GM10266 (cell line): Measurements from ENCODE around the gene SLC12A7.

Source experiments
- DNase-seq: peaks from one replicate; pipeline ENCODE4 v3.0.0; 2012; ENCODE audit errors: extremely low spot score
- TF ChIP-seq, protein P1 (sequence below): IDR thresholded peaks from 2 replicates; pipeline ENCODE4 v1.5.1; 2012; ENCODE audit warnings: mild to moderate bottlenecking, low read depth; ENCODE audit not compliant: control insufficient read depth, insufficient read depth; ENCODE audit errors: missing control alignments

SLC12A7 gene

DNA sequence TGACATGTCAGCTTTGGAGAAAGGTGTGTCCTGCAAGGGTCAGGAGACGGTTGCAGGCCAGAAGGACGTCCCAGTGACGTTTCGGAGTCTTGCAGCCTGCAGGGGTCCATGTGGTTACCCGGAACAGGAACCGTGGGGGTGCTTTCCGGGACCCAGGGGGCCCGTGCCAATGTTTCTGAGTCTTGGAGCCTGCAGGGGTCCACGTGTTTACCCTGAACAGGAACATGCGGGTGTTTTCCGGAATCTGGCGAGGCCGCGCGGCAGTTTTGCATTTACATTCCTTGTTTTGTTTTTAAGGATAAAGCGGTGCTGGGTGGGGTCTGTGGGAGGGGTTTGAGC, 72.7 kb downstream of the SLC12A7 start:
- DNase-seq = no peak
- TF ChIP-seq, protein P1, sequence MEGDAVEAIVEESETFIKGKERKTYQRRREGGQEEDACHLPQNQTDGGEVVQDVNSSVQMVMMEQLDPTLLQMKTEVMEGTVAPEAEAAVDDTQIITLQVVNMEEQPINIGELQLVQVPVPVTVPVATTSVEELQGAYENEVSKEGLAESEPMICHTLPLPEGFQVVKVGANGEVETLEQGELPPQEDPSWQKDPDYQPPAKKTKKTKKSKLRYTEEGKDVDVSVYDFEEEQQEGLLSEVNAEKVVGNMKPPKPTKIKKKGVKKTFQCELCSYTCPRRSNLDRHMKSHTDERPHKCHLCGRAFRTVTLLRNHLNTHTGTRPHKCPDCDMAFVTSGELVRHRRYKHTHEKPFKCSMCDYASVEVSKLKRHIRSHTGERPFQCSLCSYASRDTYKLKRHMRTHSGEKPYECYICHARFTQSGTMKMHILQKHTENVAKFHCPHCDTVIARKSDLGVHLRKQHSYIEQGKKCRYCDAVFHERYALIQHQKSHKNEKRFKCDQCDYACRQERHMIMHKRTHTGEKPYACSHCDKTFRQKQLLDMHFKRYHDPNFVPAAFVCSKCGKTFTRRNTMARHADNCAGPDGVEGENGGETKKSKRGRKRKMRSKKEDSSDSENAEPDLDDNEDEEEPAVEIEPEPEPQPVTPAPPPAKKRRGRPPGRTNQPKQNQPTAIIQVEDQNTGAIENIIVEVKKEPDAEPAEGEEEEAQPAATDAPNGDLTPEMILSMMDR = no peak

DNA sequence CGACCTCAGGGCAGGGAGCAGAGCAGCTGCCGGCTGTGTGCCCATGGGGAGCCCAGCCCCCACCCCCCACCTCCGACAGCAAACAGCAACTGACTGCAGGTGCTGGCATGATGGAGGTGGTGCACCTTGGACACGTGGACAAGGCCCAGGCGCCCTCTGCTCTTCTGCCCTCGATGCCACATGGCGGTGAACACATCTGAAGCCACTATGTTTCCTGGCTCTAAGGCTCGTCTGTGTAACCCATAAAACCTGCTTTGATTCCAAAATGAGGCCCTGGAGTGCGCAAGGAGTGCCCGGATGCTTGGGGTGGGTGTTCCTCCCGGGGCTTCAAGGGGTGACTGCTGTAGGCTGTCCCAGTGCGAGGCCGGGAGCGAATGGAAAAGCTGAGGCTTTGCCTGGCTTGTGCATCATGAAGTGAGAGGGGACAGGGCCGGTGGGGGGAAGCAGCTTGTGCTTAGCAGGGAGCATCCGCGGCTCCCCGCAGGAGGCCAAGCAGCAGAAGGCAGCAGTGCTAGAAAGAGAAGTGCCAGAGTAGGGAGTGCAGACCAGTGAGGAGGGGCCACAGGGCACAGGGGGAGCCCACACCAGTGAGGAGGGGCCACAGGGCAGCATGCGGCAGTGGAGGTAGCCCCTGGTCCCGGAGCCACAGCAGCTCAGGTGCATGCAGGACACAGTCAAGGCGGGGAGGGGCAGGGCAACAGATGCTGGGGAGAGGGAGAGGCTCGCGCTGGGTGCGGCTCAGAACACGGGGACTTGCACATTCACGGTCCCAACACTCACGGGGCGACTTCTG, 73.2 kb downstream of the SLC12A7 start:
- no peak for DNase-seq
- TF ChIP-seq, protein P1 = no peak

DNA sequence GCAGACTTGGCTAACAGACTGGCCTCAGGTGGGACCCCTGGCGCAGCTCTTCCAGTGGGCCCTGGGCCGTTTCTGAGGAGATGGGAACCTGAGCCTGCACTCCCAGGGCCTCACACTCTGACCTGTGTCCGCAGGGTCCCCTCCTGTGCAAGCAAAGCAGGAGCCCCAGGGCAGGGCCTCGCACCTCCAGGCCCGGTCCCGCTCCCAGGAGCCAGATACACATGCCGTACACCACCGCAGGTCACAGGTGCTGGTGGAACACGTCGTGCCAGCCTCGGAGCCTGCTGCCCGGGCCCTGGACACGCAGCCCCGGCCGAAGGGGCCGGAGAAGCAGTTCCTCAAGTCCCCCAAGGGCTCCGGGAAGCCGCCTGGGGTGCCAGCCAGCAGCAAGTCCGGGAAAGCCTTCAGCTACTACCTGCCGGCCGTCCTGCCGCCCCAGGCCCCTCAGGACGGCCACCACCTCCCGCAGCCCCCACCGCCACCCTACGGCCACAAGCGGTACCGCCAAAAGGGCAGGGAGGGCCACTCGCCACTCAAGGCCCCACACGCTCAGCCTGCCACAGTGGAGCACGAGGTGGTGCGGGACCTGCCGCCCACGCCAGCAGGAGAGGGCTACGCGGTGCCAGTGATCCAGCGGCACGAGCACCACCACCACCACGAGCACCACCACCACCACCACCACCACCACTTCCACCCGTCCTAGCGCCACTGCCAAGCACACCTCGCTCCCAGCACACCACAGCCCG, 74.0 kb downstream of the SLC12A7 start:
- no peak for DNase-seq
- TF ChIP-seq, protein P1 = no peak

DNA sequence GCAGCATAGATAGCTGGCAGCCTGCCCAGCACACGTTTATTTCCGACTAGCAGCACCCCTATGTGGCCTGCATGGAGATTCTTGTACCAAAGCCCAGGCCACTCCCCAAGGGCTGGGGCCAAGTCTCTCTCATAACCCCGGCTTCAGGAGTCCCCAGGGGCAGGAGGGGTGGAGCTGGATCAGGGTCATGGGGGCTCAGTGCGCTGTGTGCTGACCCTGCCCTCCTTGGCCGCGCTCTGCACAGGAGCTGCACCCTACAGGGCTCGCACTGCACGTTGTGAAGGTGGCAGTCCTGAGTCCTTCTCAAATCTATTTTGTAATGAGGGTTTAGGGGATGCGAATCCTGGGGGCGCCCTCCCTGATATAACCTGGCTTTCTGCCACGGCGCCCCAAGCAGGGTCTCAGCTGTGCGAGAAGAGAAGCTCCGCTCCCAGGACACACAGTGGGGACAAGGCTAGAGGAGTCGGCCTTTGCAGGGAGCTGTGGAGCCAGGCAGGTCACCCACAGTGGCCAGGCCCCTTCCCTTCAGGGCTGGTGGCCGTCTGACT, 74.7 kb downstream of the SLC12A7 start:
- TF ChIP-seq, protein P1 = no peak
- no peak for DNase-seq

DNA sequence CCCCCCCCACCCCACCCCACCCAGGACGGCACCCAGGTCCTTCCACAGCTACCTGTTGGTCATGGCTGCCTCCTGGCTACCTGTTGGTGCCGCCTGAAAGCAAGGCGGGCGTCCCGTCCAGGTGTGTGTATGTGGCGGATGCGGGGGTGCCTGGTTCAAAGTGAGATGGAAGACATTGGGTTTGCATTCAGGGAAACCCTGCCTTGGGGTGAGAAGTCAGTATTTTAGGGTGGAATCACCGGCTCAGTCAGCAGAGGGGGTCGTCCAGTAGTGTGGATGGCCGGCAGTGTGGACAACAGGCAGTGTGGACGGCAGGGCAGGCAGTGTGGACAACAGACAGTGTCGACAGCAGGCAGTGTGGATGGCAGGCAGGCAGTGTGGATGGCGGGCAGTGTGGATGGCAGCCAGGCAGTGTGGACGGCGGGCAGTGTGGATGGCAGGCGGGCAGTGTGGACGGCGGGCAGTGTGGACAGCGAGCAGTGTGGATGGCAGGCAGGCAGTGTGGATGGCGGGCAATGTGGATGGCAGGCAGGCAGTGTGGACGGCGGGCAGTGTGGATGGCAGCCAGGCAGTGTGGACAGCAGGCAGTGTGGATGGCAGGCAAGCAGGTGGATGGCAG, 75.2 kb downstream of the SLC12A7 start:
- DNase-seq = no peak
- TF ChIP-seq, protein P1 = no peak

DNA sequence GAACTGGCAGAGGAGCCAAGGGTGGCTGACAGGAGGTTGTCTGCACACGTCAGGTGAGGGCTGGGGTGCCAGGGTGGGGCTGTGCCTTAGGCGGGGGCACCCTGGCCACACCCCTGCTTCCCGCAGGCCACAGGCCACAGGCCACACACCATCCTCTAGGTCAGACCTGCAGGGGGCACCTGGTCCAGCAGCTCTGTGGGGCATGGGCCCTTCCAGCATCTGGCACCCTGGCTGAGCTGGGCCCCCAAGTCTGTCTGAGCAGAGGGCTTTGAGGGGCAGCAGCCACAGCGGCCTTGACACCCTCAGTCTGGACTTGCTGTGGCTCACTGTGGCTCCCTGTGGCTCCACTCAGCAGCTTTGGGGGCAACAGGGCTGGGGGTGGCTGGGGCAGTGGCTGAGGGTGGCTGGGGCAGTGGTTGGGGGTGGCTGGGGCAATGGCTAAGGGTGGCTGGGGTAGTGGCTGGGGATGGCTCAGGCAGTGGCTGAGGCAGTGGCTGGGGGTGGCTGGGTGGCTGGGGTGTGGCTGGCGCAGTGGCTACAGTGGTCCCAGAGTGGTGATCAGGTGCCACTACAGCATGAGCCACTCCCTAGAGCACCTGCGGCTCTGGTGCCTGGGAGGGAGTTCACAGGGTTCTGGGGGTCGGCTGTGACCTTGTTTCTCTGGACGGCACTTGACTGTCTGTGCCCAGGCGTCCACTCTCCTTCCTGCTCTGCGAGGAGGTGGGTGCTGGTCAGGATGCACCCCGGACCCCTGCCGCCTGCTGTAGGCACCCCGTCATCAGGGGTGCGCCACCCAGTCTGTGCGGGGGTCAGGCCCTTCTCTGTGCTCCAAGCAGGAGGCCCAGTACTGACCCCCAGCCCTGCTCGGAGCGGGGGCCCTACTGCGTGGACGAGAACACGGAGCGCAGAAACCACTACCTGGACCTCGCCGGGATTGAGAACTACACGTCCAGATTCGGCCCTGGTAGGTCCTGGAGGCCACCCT, 76.2 kb downstream of the SLC12A7 start:
- DNase-seq = no peak
- TF ChIP-seq, protein P1 = no peak
